IMR-90 (cell line): ENCODE data around the gene CARD19. TPM values are rescaled to one million over a fixed set of nuclear protein-coding genes. Genes with fewer than 3 reads are reported as not detected.

Experiments
- ATAC-seq: fragments of 200-7000 bp; cut with Tn5 transposase; 2 replicates; pipeline ENCODE4 v1.9.1; 2020; ENCODE audit warnings: low read depth, mild to moderate bottlenecking, moderate library complexity
- BruUV-seq: library from RNA; stranded (reverse); fragments of 400-500 nt; replicated peaks from 2 replicates; lab custom pipeline; 2021; lab: Mats Ljungman, UMichigan
- CTCF ChIA-PET: fragments of 300-600 bp; formaldehyde crosslinking; extraction: SDS; loops from one replicate; lab custom pipeline; 2021; ENCODE audit warnings: antibody characterized with exemption; lab: Yijun Ruan, JAX
- POLR2A ChIA-PET: fragments of 300-600 bp; sonication (Branson Sonifier 250); formaldehyde crosslinking; loops from one replicate; lab custom pipeline; 2022; ENCODE audit warnings: antibody characterized with exemption; ENCODE audit not compliant: unreplicated experiment; lab: Charles Lee
- DNase-seq: peaks from one replicate; pipeline ENCODE4 v3.0.0; 2013
- H2AFZ ChIP-seq: replicated peaks from 2 replicates; pipeline ENCODE3; 2013; ENCODE audit warnings: low read length, mild to moderate bottlenecking; ENCODE audit not compliant: poor library complexity
- H2AK5ac ChIP-seq: 2 replicates; pipeline ENCODE4 v1.6.1; 2013; ENCODE audit warnings: low read depth, low read length, inconsistent platforms
- H2AK9ac ChIP-seq: replicated peaks from 2 replicates; pipeline ENCODE3; 2013; ENCODE audit warnings: mild to moderate bottlenecking, low read depth, low read length, moderate library complexity; ENCODE audit not compliant: poor library complexity
- H2BK120ac ChIP-seq: 2 replicates; pipeline ENCODE4 v1.6.1; 2013; ENCODE audit warnings: low read depth, low read length, inconsistent platforms
- H2BK15ac ChIP-seq: 3 replicates; pipeline ENCODE4 v1.6.1; 2013; ENCODE audit warnings: low read depth, low read length, inconsistent platforms
- H2BK20ac ChIP-seq: 2 replicates; pipeline ENCODE4 v1.6.1; 2013; ENCODE audit warnings: low read depth, mild to moderate bottlenecking, inconsistent platforms, low read length, moderate library complexity
- H2BK5ac ChIP-seq: 2 replicates; pipeline ENCODE4 v1.6.1; 2013; ENCODE audit warnings: mild to moderate bottlenecking, low read depth, low read length, inconsistent platforms; ENCODE audit not compliant: poor library complexity, severe bottlenecking
- H3K14ac ChIP-seq: replicated peaks from 2 replicates; pipeline ENCODE4 v1.6.1; 2013; ENCODE audit warnings: low read depth, low read length, inconsistent platforms
- H3K18ac ChIP-seq: 2 replicates; pipeline ENCODE4 v1.6.1; 2013; ENCODE audit warnings: low read depth, low read length, control low read depth
- H3K23ac ChIP-seq: 2 replicates; pipeline ENCODE4 v1.6.1; 2013; ENCODE audit warnings: low read depth, low read length, inconsistent platforms
- H3K27ac ChIP-seq: 2 replicates; pipeline ENCODE4 v1.5.1; 2013; ENCODE audit warnings: mild to moderate bottlenecking, control low read depth, low read length; ENCODE audit not compliant: insufficient read depth
- H3K27me3 ChIP-seq: 2 replicates; pipeline ENCODE4 v1.6.1; 2013; ENCODE audit warnings: low read length; ENCODE audit not compliant: control insufficient read depth, insufficient read depth
- H3K36me3 ChIP-seq: 2 replicates; pipeline ENCODE4 v1.6.1; 2013; ENCODE audit warnings: low read length, mixed read lengths; ENCODE audit not compliant: control insufficient read depth, insufficient read depth
- H3K4ac ChIP-seq: 2 replicates; pipeline ENCODE4 v1.6.1; 2013; ENCODE audit warnings: low read depth, low read length, inconsistent platforms
- H3K4me1 ChIP-seq: 2 replicates; pipeline ENCODE4 v1.6.1; 2013; ENCODE audit warnings: low read length, mixed read lengths; ENCODE audit not compliant: control insufficient read depth, insufficient read depth
- H3K4me2 ChIP-seq: 2 replicates; pipeline ENCODE4 v1.6.1; 2013; ENCODE audit warnings: low read depth, mild to moderate bottlenecking, control low read depth, low read length, moderate library complexity
- H3K4me3 ChIP-seq: 2 replicates; pipeline ENCODE4 v1.5.1; 2013; ENCODE audit warnings: low read depth, mild to moderate bottlenecking, control low read depth, low read length, moderate library complexity; ENCODE audit not compliant: insufficient read depth
- H3K56ac ChIP-seq: 2 replicates; pipeline ENCODE4 v1.6.1; 2013; ENCODE audit warnings: low read length, inconsistent platforms; ENCODE audit not compliant: insufficient read depth; ENCODE audit errors: extremely low read depth
- H3K79me1 ChIP-seq, 2 experiments: 2 replicates each; pipeline ENCODE4 v1.6.1; 2013; ENCODE audit warnings: low read length in 2 of 2, inconsistent platforms in 1 of 2, low read depth in 1 of 2
- H3K9ac ChIP-seq: 2 replicates; pipeline ENCODE4 v1.6.1; 2013; ENCODE audit warnings: low read depth, low read length, control low read depth
- H3K9me1 ChIP-seq: 2 replicates; pipeline ENCODE4 v1.6.1; 2013; ENCODE audit warnings: low read length, inconsistent platforms; ENCODE audit not compliant: insufficient read depth
- H3K9me3 ChIP-seq: 2 replicates; pipeline ENCODE4 v1.6.1; 2013; ENCODE audit warnings: low read length; ENCODE audit not compliant: control insufficient read depth, insufficient read depth
- H4K20me1 ChIP-seq: 2 replicates; pipeline ENCODE4 v1.6.1; 2013; ENCODE audit warnings: low read length, inconsistent platforms; ENCODE audit not compliant: insufficient read depth
- H4K5ac ChIP-seq: 2 replicates; pipeline ENCODE4 v1.6.1; 2013; ENCODE audit warnings: mild to moderate bottlenecking, low read depth, low read length, control low read depth
- H4K8ac ChIP-seq, 2 experiments: 2 replicates each; pipeline ENCODE4 v1.6.1; 2013; ENCODE audit warnings: low read depth in 2 of 2, low read length in 2 of 2, control low read depth in 1 of 2, inconsistent platforms in 1 of 2
- H4K91ac ChIP-seq: 2 replicates; pipeline ENCODE4 v1.6.1; 2013; ENCODE audit warnings: low read depth, low read length, inconsistent platforms; ENCODE audit not compliant: insufficient read depth
- CEBPB ChIP-seq: IDR thresholded peaks from 2 replicates; pipeline ENCODE4 v1.6.1; 2012; ENCODE audit warnings: low read depth, low read length, improper control_type of control experiment
- CHD1 ChIP-seq: IDR thresholded peaks from 2 replicates; pipeline ENCODE4 v1.6.1; 2012; ENCODE audit warnings: low read depth, low read length, improper control_type of control experiment
- MAFK ChIP-seq: IDR thresholded peaks from 2 replicates; pipeline ENCODE4 v1.6.1; 2012; ENCODE audit warnings: low read depth, low read length, improper control_type of control experiment
- MAZ ChIP-seq: IDR thresholded peaks from 2 replicates; pipeline ENCODE4 v1.6.1; 2012; ENCODE audit warnings: low read depth, mild to moderate bottlenecking, low read length, improper control_type of control experiment, moderate library complexity, borderline replicate concordance
- MXI1 ChIP-seq: IDR thresholded peaks from 2 replicates; pipeline ENCODE4 v1.6.1; 2012; ENCODE audit warnings: low read depth, mild to moderate bottlenecking, low read length, moderate library complexity, borderline replicate concordance
- NFE2L2 ChIP-seq: fragments of 150-350 bp; IDR thresholded peaks from 2 replicates; pipeline ENCODE4 v1.6.1; 2016; ENCODE audit warnings: low read depth, mild to moderate bottlenecking, low read length
- POLR2A ChIP-seq: IDR thresholded peaks from 2 replicates; pipeline ENCODE4 v1.6.1; 2012; ENCODE audit warnings: mild to moderate bottlenecking, low read depth, low read length
- WGBS, 2 experiments: methylation state at CpG; one replicate each; pipeline versions ENCODE4 v1.1.5 to v1.1.7; 2013; ENCODE audit warnings: missing lambda C conversion rate in 2 of 2; ENCODE audit not compliant: insufficient read length in 1 of 2; ENCODE audit errors: extremely low coverage in 2 of 2; 5-methylcytosine and 5-hydroxymethylcytosine counted together
- dilution Hi-C: fragments of 300-500 bp; cut with HindIII; formaldehyde crosslinking; loops from one replicate; pipeline ENCODE4 v1.14.3; 2018; ENCODE audit warnings: low sequenced_read_pairs; ENCODE audit not compliant: unreplicated experiment
- in situ Hi-C: fragments of 300-500 bp; cut with MboI; formaldehyde crosslinking; loops from 3 replicates; pipeline ENCODE4 v1.14.3; 2019; ENCODE audit warnings: low sequenced_read_pairs, inconsistent platforms, mixed read lengths
- intact Hi-C: fragments of 100-400 bp; cut with micrococcal nuclease; formaldehyde crosslinking; loops from 2 replicates; pipeline ENCODE4 v1.10.0; 2022
- polyA plus RNA-seq, 3 experiments: library from polyadenylated mRNA; depleted of rRNA; stranded (reverse); fragments of >200 nt; gene quantifications; 2 replicates each; pipeline ENCODE4 v1.2.3, GENCODE V29; 2012; ENCODE audit warnings: low replicate concordance in 1 of 3
- total RNA-seq: library from RNA; depleted of rRNA; stranded (reverse); fragments of >200 nt; gene quantifications from 2 replicates; pipeline ENCODE4 v1.2.3, GENCODE V29; 2012
- TF ChIP-seq, protein P1 (sequence below): fragments of 150-350 bp; IDR thresholded peaks from 2 replicates; pipeline ENCODE4 v1.6.1; 2017; ENCODE audit warnings: mild to moderate bottlenecking, antibody characterized with exemption, low read length, low read depth
- TF ChIP-seq, protein P2 (sequence below): fragments of 150-350 bp; IDR thresholded peaks from 2 replicates; pipeline ENCODE4 v1.6.1; 2016; ENCODE audit warnings: low read depth, mild to moderate bottlenecking, low read length, moderate library complexity, borderline replicate concordance
- TF ChIP-seq, protein P3 (sequence below): conservative IDR thresholded peaks from 2 replicates; pipeline ENCODE4 v1.5.1; 2012; ENCODE audit warnings: mild to moderate bottlenecking, low read depth, low read length, improper control_type of control experiment

The CARD19 gene
- total and polyA plus RNA-seq, 2 of the 4 experiments (the other 2 are of a cell fraction): 17.4 to 111 TPM

DNA sequence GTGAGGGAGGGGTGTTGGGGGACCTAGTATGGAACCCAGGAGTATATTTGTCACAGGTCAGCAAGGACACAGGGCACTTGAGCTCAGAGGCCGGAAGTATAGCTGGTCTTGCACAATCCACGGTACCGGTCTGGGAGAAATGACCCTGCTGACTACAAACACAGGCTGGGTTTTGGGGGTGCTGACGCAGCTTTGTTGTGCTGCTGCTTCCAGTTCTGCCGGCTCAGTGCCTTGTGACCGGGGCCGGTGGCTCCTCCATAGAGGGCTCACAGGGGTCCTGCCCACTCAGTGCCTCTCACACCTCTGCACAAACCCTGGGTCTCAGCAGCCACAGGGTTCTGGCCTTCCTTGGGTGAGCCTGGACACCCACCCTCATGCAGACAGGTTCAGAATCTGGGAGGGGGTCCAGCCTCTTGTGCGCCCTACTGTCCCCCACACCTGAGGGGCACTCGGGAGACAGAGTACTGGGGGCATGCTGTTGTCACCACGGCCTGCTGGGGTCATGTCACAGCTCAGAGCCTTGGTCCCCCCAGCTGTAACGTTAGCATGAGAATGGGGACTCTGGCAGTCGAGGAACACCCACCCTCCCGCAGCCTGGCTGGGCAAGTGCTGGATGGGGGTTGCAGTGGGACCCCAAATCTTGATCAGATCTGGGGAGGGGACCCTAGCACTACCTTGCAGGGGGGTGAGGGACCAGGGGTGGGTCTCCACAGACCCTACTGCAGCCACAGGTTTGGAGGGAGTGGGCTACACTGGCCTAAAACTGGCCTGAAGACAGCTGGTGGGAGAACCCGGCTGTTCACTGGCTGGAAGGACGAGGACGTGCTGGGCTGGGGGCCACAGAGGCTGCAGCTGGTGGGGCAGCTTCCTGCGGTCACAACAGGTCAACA, 20.3 kb downstream of the CARD19 start:
- Histone ChIP-seq H3K4me1 (peaks cover 15% of the 10 kb centered on the region), H3K9me1 (peaks cover 20% of the 10 kb centered on the region), H3K56ac (0 out of 2 replicates have a peak overlapping the region, but pooled peaks have one; percentile 30), H3K36me3 (peaks cover 10% of the 10 kb centered on the region; the same call in 1 of the 2 replicates), H2BK120ac (peak overlapping the region; percentile 46), H3K4me2 (0 out of 2 replicates have a peak overlapping the region, but pooled peaks have one; percentile 18), H4K20me1 (no peaks in the 10 kb centered on the region; the same call in 1 of the 2 replicates), H2AK5ac (peak overlapping the region; percentile 73), H2BK15ac (peak overlapping the region; percentile 79; the same call in 2 of the 3 replicates), H3K23ac (0 out of 2 replicates have a peak overlapping the region, but pooled peaks have one; percentile 33), H3K79me1 (0 out of 4 replicates have a peak, but pooled peaks cover 3 to 5% of the 10 kb centered on the region in 2 experiments), H3K9ac (peak overlapping the region; percentile 10), H3K18ac (peak overlapping the region; percentile 66), H3K27ac (peak overlapping the region; percentile 76), H4K91ac (peak overlapping the region; percentile 89), H2BK20ac (peak overlapping the region; percentile 53; the same call in 1 of the 2 replicates), H3K4me3 (no peak overlapping the region), H3K14ac (peak overlapping the region; percentile 87), H4K8ac (peak overlapping the region; percentile 71 to 90), H3K4ac (peak overlapping the region; percentile 84), H3K27me3 (no peaks in the 10 kb centered on the region), H2AK9ac (peak overlapping the region; percentile 96), H2BK5ac (peak overlapping the region; percentile 75), H4K5ac (peak overlapping the region; percentile 73), H3K9me3 (no peaks in the 10 kb centered on the region), H2AFZ (peak overlapping the region; percentile 88)
- 53% methylated on average over 7 of the region's 17 CpGs; no CpG with 5 or more reads in 1 of the 2 experiments for whole genome bisulfite sequencing, 2 experiments
- dilution Hi-C loops (no loop called here), intact Hi-C loops (no loop called here), in situ Hi-C loops (loop anchor here (10.0 to 25.0 kb wide), 2 partner anchors 338 to 446 kb away; partner anchors contain the start of genes FAM120A and FAM120AOS)
- CTCF ChIA-PET: interaction anchor here (0.6 kb wide), 1 partner anchor 186 kb away, joined by 3 read pairs; no protein-coding TSS in a partner anchor
- DNase-seq (peak; percentile 72), ATAC-seq (peak; percentile 33)
- POLR2A ChIA-PET: no interaction called here
- no TSS peak for BruUV-seq
- TF ChIP-seq POLR2A (no peak), MAZ (peak; percentile 8; the same call in 1 of the 2 replicates), CHD1 (no peak), CEBPB (peak; percentile 98), MAFK (peak; percentile 62), NFE2L2 (peak; percentile 10; the same call in 1 of the 2 replicates), MXI1 (no peak)
- TF ChIP-seq, protein P1, sequence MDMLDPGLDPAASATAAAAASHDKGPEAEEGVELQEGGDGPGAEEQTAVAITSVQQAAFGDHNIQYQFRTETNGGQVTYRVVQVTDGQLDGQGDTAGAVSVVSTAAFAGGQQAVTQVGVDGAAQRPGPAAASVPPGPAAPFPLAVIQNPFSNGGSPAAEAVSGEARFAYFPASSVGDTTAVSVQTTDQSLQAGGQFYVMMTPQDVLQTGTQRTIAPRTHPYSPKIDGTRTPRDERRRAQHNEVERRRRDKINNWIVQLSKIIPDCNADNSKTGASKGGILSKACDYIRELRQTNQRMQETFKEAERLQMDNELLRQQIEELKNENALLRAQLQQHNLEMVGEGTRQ: peak; percentile 18; the same call in 1 of the 2 replicates
- TF ChIP-seq, protein P2, sequence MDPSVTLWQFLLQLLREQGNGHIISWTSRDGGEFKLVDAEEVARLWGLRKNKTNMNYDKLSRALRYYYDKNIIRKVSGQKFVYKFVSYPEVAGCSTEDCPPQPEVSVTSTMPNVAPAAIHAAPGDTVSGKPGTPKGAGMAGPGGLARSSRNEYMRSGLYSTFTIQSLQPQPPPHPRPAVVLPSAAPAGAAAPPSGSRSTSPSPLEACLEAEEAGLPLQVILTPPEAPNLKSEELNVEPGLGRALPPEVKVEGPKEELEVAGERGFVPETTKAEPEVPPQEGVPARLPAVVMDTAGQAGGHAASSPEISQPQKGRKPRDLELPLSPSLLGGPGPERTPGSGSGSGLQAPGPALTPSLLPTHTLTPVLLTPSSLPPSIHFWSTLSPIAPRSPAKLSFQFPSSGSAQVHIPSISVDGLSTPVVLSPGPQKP: no peak
- TF ChIP-seq, protein P3, sequence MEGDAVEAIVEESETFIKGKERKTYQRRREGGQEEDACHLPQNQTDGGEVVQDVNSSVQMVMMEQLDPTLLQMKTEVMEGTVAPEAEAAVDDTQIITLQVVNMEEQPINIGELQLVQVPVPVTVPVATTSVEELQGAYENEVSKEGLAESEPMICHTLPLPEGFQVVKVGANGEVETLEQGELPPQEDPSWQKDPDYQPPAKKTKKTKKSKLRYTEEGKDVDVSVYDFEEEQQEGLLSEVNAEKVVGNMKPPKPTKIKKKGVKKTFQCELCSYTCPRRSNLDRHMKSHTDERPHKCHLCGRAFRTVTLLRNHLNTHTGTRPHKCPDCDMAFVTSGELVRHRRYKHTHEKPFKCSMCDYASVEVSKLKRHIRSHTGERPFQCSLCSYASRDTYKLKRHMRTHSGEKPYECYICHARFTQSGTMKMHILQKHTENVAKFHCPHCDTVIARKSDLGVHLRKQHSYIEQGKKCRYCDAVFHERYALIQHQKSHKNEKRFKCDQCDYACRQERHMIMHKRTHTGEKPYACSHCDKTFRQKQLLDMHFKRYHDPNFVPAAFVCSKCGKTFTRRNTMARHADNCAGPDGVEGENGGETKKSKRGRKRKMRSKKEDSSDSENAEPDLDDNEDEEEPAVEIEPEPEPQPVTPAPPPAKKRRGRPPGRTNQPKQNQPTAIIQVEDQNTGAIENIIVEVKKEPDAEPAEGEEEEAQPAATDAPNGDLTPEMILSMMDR: no peak
